ENCODE measurements around the gene GP2.

DNA sequence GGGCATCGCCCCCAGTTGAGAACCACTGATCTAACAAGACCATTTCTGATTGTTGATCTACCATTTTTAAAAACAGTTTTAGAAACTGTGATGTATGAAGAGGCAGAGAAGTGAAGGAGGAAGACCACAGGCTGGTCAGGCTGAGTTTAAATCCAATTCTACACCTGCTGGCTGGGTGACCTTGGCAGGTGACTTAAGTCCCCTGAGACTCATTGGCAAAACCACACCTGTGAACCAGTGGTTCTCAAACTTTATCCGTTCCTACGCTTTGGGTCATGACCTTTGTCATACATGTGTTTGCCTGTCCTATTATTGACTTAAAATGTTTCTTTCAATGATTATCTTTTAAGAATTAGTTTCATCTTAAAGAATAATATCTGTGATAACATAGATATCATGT is 2.3 kb downstream of the GP2 start:
- TF ChIP-seq, protein P1, sequence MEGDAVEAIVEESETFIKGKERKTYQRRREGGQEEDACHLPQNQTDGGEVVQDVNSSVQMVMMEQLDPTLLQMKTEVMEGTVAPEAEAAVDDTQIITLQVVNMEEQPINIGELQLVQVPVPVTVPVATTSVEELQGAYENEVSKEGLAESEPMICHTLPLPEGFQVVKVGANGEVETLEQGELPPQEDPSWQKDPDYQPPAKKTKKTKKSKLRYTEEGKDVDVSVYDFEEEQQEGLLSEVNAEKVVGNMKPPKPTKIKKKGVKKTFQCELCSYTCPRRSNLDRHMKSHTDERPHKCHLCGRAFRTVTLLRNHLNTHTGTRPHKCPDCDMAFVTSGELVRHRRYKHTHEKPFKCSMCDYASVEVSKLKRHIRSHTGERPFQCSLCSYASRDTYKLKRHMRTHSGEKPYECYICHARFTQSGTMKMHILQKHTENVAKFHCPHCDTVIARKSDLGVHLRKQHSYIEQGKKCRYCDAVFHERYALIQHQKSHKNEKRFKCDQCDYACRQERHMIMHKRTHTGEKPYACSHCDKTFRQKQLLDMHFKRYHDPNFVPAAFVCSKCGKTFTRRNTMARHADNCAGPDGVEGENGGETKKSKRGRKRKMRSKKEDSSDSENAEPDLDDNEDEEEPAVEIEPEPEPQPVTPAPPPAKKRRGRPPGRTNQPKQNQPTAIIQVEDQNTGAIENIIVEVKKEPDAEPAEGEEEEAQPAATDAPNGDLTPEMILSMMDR (IDR thresholded peaks at IDR 0.05; ENCODE audit: low read length), result no peak
- TF ChIP-seq EZH2 (IDR thresholded peaks at IDR 0.05; ENCODE audit: borderline replicate concordance, low read length), result no peak

Measured in OCI-LY1 (cell line).